Lung (tissue), 12 donors: ENCODE data around the gene MYH2. TPM values are rescaled to one million over a fixed set of nuclear protein-coding genes. Genes with fewer than 3 reads are reported as not detected.

Experiments
- ATAC-seq: fragments of 200-7000 bp; cut with Tn5 transposase; one replicate; pipeline ENCODE4 v1.9.1; 2020; ENCODE audit warnings: moderate number of reproducible peaks; ENCODE audit not compliant: insufficient read depth, low FRiP score
- DNase-seq, 3 donors: peaks; one replicate each; pipeline ENCODE4 v3.0.0-alpha.2; 2013 to 2017
- H3K27ac ChIP-seq, 2 donors: one replicate each; pipeline ENCODE4 v1.5.1; 2013; ENCODE audit warnings: mild to moderate bottlenecking in 2 of 2, moderate library complexity in 2 of 2, control low read depth in 1 of 2, inconsistent platforms in 1 of 2, low read depth in 1 of 2, low read length in 1 of 2
- H3K27me3 ChIP-seq, 3 donors: one replicate each; pipeline ENCODE4 v1.5.1; 2013; ENCODE audit warnings: low read length in 2 of 3; ENCODE audit not compliant: control insufficient read depth in 3 of 3, insufficient read depth in 3 of 3
- H3K36me3 ChIP-seq, 4 donors: one replicate each; pipeline ENCODE4 v1.5.1; 2013; ENCODE audit warnings: low read length in 4 of 4, mild to moderate bottlenecking in 1 of 4, moderate library complexity in 1 of 4; ENCODE audit not compliant: control insufficient read depth in 4 of 4, insufficient read depth in 4 of 4
- H3K4me1 ChIP-seq, 5 donors: one replicate each; pipeline ENCODE4 v1.5.1; 2013; ENCODE audit warnings: low read length in 5 of 5, mild to moderate bottlenecking in 2 of 5, moderate library complexity in 1 of 5; ENCODE audit not compliant: control insufficient read depth in 5 of 5, insufficient read depth in 5 of 5
- H3K4me3 ChIP-seq: one replicate; pipeline ENCODE4 v1.5.1; 2013; ENCODE audit warnings: mild to moderate bottlenecking, control low read depth, moderate library complexity
- H3K9ac ChIP-seq, 2 donors: one replicate each; pipeline ENCODE4 v1.5.1; 2013; ENCODE audit warnings: low read length in 2 of 2, control low read depth in 1 of 2; ENCODE audit not compliant: insufficient read depth in 1 of 2
- H3K9me3 ChIP-seq, 4 donors: one replicate each; pipeline ENCODE4 v1.5.1; 2013; ENCODE audit warnings: low read length in 3 of 4, mild to moderate bottlenecking in 1 of 4, moderate library complexity in 1 of 4; ENCODE audit not compliant: control insufficient read depth in 4 of 4, insufficient read depth in 3 of 4
- WGBS, 2 donors: extraction: QIAGEN DNeasy Blood & Tissue Kit; methylation state at CpG; one replicate each; pipeline ENCODE4 v1.1.7; 2013; 5-methylcytosine and 5-hydroxymethylcytosine counted together
- polyA plus RNA-seq, 2 donors: library from polyadenylated mRNA; stranded (reverse); fragments of 200-250 nt; gene quantifications; one replicate each; pipeline ENCODE4 v1.2.1, GENCODE V29; 2013
- total RNA-seq, 2 donors: library from RNA; depleted of rRNA in 1 of 2; stranded (reverse); fragments of >200 nt in 1 of 2; gene quantifications; one replicate each; pipeline ENCODE4 v1.2.1, GENCODE V29; 2014 to 2021
- TF ChIP-seq, protein P1 (sequence below): IDR thresholded peaks from 2 replicates; pipeline ENCODE4 v1.5.1; 2012; ENCODE audit warnings: mild to moderate bottlenecking; ENCODE audit errors: control extremely low read depth, extremely low read depth
- donor health status: control.
- donor health status: control.
- donor health status: Bipolar disorder and iron deficiency.
- donor health status: healthy.
- donor health status: DM: yes; HTN: yes; CAD: no.

Gene MYH2
- total and polyA plus RNA-seq, 4 donors = 0.02 TPM; not detected in 2

DNA sequence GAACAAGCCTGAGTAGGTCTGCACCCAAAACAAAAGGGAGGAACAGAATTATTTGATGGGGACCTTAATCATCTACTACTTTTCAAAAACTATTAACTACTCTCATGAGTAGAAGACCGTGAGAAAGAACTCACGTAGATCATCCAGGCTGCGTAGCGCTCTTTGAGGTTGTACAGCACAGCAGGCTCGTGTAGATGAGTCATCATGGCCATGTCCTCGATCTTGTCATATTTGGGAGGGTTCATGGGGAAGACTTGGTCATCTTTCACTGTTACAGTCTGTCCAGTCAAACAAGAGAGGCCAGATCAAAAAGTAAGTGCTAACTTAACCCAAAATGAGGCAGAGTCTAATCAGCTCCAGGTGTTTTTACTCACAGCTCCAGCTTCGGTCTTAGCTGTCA lies 33.4 kb downstream of the MYH2 start:
- ATAC-seq = no peak

DNA sequence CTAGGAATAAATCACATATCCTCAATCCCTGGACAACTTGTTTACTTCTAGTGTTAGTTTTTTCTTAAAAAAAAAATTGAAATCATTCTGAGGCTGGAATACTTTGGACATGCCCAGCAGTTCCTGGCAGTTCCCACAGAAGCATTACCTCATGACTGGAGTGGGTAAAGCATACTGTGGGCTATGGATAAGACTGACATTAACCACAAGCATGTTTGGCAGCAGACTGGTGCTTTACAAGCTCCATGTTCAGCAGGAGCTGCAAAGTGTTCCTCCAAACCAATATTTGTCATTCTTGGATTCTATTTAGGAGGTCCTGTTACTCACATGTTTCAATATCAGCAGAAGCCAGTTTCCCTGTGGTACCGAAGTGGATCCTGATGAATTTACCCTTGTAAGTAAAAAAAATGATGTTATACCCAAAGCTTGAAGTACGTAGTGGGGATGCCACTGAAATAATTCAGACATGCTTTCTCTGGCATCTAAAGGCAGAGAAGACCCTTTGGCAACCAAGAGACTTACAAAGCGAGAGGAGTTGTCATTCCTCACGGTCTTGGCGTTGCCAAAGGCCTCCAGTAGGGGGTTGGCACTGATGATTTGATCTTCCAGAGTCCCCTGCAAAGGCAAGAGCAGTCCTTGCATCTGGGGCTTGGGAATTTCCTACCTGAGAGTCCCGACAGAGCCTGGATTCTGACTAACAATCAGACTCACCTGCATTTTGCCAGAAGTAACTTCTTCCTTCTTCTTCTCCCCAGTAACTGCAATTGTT lies 36.0 kb downstream of the MYH2 start:
- 54 to 55% methylated on average over 6 of the region's 6 CpGs for WGBS, 2 donors

More for the DNA sequence above, 33.4 kb downstream of the MYH2 start:
- no peak overlapping the region for H3K27ac ChIP-seq
- no peak for DNase-seq
- no peak overlapping the region for H3K9ac ChIP-seq
- WGBS, 2 donors = 86 to 92% methylated on average over 7 of the region's 7 CpGs
- peaks cover 0 to 1% (median 0%) of the 10 kb centered on the region in 4 donors for H3K9me3 ChIP-seq
- H3K4me1 ChIP-seq = no peaks in the 10 kb centered on the region
- TF ChIP-seq, protein P1, sequence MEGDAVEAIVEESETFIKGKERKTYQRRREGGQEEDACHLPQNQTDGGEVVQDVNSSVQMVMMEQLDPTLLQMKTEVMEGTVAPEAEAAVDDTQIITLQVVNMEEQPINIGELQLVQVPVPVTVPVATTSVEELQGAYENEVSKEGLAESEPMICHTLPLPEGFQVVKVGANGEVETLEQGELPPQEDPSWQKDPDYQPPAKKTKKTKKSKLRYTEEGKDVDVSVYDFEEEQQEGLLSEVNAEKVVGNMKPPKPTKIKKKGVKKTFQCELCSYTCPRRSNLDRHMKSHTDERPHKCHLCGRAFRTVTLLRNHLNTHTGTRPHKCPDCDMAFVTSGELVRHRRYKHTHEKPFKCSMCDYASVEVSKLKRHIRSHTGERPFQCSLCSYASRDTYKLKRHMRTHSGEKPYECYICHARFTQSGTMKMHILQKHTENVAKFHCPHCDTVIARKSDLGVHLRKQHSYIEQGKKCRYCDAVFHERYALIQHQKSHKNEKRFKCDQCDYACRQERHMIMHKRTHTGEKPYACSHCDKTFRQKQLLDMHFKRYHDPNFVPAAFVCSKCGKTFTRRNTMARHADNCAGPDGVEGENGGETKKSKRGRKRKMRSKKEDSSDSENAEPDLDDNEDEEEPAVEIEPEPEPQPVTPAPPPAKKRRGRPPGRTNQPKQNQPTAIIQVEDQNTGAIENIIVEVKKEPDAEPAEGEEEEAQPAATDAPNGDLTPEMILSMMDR = no peak
- no peaks in the 10 kb centered on the region for H3K36me3 ChIP-seq
- peaks cover 0 to 5% (median 0%) of the 10 kb centered on the region in 3 donors for H3K27me3 ChIP-seq
- H3K4me3 ChIP-seq = no peak overlapping the region

DNA sequence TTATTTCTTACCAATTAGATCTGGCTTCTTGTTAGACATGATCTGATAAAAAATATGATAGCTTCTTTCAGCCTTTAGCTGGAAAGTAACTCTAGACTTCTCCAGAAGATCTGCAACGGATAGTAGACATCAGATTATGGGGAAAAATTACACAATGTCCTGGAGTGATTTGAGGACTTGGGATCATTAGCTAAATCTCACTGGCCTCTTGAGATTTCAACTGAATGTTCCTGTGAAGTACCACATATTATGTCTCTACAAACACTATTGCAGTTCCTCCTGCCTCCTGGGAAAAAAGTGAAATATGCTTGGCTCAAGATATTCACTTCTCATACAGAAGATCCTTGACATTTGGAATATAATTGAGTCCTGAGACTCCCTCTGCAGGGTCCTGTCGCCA lies 36.6 kb downstream of the MYH2 start:
- H3K4me1 ChIP-seq = no peaks in the 10 kb centered on the region
- H3K9me3 ChIP-seq = no peaks in the 10 kb centered on the region
- 67 to 85% methylated on average over 2 of the region's 2 CpGs for WGBS, 2 donors
- H3K27me3 ChIP-seq = no peaks in the 10 kb centered on the region
- H3K27ac ChIP-seq = no peak overlapping the region
- H3K9ac ChIP-seq = no peak overlapping the region
- TF ChIP-seq, protein P1 = no peak
- no peak overlapping the region for H3K4me3 ChIP-seq
- DNase-seq (no peak), ATAC-seq (no peak)
- H3K36me3 ChIP-seq = no peaks in the 10 kb centered on the region

More for the DNA sequence above, 36.0 kb downstream of the MYH2 start:
- H3K9ac ChIP-seq = no peak overlapping the region
- peaks cover 0 to 3% (median 0%) of the 10 kb centered on the region in 3 donors for H3K27me3 ChIP-seq
- H3K9me3 ChIP-seq = peaks cover 0 to 1% (median 0%) of the 10 kb centered on the region in 4 donors
- ATAC-seq (no peak), DNase-seq (no peak)
- H3K36me3 ChIP-seq = no peaks in the 10 kb centered on the region
- no peak overlapping the region for H3K27ac ChIP-seq
- TF ChIP-seq, protein P1 = no peak
- H3K4me1 ChIP-seq = no peaks in the 10 kb centered on the region
- no peak overlapping the region for H3K4me3 ChIP-seq
